Brain microvascular endothelial cell (primary cell): ENCODE measurements around the gene MAP3K9.

Experiments used
- DNase-seq: peaks from one replicate; pipeline ENCODE4 v3.0.0-alpha.2; 2020
- H3K27ac ChIP-seq: fragments of 250-450 bp; sonication (Bioruptor Pico); 2 replicates; pipeline ENCODE4 v1.5.1; 2020; ENCODE audit warnings: mild to moderate bottlenecking, moderate library complexity
- H3K27me3 ChIP-seq: fragments of 250-450 bp; sonication (Bioruptor Pico); replicated peaks from 2 replicates; pipeline ENCODE4 v1.5.1; 2020; ENCODE audit warnings: mild to moderate bottlenecking
- H3K36me3 ChIP-seq: fragments of 250-450 bp; sonication (Bioruptor Pico); replicated peaks from 2 replicates; pipeline ENCODE4 v1.5.1; 2020; ENCODE audit warnings: mild to moderate bottlenecking
- H3K4me3 ChIP-seq: 2 replicates; pipeline ENCODE4 v1.5.1; 2011; ENCODE audit warnings: low read depth, mild to moderate bottlenecking, control low read depth, low read length, moderate library complexity
- in situ Hi-C: cut with HindIII; loops from 2 replicates; pipeline ENCODE4 v1.10.0; 2017; ENCODE audit warnings: low sequenced_read_pairs, low pct_ligation_motif_present
- TF ChIP-seq, protein P1 (sequence below): IDR thresholded peaks from 2 replicates; pipeline ENCODE4 v1.5.1; 2011; ENCODE audit warnings: low read depth, mild to moderate bottlenecking, moderate library complexity, low read length, control low read depth, inconsistent platforms; ENCODE audit errors: missing control alignments

Gene MAP3K9

DNA sequence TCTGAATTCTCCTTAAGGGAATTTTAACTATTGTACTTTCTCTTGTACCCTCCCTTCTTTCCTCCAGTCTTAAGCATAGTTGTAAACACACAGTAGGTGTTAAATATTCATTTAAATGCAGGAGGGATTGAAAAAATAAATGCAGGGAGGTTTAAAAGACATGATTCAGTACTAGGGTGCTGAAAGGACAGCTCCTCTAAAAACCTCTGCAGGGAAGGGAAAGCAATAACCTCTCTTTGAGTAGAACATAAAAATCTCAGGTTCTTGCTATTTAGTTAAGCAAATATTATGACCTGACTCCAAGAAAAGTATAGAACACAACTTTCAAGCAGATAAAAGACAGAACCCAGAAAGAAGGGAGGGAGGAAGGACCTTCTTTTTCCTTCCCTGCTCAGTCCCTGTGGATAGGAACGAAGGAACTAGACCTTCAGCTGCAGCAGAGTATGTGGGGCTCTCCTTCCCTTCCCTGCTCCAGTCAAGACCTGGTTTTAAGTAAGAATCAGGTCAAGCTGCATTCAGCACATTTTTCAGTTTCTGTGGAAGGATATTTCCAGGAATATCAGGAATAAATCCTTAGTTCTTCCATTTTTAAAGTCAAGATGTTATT lies 4.7 kb downstream of the MAP3K9 start:
- in situ Hi-C loops = no loop called here
- Histone ChIP-seq H3K27me3 (no peaks in the 10 kb centered on the region), H3K27ac (no peak overlapping the region), H3K36me3 (no peaks in the 10 kb centered on the region), H3K4me3 (no peak overlapping the region)
- TF ChIP-seq, protein P1, sequence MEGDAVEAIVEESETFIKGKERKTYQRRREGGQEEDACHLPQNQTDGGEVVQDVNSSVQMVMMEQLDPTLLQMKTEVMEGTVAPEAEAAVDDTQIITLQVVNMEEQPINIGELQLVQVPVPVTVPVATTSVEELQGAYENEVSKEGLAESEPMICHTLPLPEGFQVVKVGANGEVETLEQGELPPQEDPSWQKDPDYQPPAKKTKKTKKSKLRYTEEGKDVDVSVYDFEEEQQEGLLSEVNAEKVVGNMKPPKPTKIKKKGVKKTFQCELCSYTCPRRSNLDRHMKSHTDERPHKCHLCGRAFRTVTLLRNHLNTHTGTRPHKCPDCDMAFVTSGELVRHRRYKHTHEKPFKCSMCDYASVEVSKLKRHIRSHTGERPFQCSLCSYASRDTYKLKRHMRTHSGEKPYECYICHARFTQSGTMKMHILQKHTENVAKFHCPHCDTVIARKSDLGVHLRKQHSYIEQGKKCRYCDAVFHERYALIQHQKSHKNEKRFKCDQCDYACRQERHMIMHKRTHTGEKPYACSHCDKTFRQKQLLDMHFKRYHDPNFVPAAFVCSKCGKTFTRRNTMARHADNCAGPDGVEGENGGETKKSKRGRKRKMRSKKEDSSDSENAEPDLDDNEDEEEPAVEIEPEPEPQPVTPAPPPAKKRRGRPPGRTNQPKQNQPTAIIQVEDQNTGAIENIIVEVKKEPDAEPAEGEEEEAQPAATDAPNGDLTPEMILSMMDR = no peak
- no peak for DNase-seq

DNA sequence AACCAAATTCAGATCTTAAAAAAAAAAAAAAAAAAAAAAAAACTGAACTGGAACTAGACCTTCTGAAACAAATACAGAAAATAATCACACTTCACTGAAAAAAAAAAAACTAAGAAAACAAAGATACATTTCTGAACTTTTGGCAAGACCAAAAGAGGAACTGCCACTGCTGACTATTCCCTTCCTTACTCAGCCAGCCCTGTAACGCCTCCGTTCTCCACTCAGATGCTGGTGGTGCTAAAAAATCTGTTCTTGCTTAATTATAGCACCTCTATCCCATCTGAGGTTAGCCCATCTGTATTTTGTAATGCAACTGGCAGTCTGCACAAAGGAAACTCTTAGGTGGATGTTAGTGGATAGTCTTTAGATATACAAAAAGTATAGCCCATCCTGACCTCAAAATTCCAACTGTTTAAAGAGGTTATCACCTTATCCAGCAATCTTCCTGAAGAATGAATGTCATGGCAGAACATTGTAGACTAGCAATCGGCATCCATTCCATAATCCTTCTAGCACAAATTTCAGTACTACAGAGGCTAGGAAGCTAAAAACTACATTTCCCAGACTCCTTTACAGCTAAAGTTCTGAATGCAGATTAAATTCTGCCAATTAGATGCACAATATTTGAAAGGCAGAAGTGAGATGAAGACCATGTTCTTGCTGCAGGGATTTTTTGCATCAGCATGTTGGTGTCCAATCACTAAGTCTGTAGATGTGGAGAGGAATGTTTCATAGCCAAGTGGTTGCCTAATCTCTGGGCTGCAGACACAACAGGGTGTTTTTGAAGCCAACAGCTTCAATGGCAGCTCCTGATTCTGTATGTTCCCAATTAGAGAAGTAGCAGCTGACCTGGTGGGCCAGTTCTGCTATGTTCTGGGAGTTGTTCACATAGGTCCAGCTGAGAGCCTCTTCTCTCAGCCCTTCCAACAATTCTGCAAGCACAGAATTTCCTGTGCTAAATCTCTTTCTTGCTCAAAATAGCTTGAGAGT lies 5.7 kb downstream of the MAP3K9 start:
- H3K4me3 ChIP-seq = no peak overlapping the region
- no peak for DNase-seq
- TF ChIP-seq, protein P1 = no peak
- no peaks in the 10 kb centered on the region for H3K36me3 ChIP-seq
- H3K27me3 ChIP-seq = no peaks in the 10 kb centered on the region
- H3K27ac ChIP-seq = no peak overlapping the region
- in situ Hi-C loops = no loop called here

DNA sequence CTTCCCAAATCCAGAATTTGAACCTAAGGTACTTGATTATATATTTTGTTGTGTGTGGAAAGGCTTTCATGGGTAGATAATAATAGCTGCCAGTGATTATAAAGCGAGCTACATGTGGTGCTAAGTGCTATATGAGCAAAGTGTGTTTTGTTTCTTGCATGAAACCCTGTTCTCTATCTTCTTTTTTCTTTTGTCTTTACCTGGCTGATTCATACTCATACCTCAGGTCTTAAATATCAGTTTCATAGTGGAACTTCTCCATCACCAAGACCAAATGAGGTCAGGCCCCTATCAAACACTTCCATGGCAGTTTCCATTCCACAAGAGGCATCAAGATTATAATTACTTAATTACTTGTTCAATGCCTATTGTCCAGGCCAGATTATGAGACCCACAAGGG lies 6.9 kb downstream of the MAP3K9 start:
- Histone ChIP-seq H3K27ac (no peak overlapping the region), H3K36me3 (no peaks in the 10 kb centered on the region), H3K4me3 (no peak overlapping the region), H3K27me3 (no peaks in the 10 kb centered on the region)
- TF ChIP-seq, protein P1 = no peak
- in situ Hi-C loops = no loop called here
- DNase-seq = no peak

DNA sequence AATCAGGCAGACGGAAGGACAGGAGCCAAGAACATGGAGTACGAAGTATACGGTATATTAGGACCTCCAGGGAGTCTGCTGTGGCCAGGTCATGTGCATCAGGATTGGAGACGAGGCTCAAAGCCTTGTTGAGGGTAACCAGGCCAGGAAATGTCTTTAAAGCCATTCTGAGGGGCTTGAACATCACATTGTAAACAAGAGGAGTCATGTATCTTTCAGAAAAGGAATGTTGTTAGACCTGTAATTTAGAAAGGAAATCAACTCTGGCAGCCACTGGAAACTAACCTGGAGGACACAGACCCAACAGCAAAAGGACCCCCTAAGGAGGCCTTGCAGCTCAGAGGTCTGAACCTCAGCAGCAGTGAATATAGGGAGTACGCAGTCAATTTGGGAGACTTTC lies 7.5 kb downstream of the MAP3K9 start:
- H3K27ac ChIP-seq = no peak overlapping the region
- TF ChIP-seq, protein P1 = no peak
- DNase-seq = no peak
- no peaks in the 10 kb centered on the region for H3K27me3 ChIP-seq
- no peak overlapping the region for H3K4me3 ChIP-seq
- in situ Hi-C loops = no loop called here
- H3K36me3 ChIP-seq = no peaks in the 10 kb centered on the region

DNA sequence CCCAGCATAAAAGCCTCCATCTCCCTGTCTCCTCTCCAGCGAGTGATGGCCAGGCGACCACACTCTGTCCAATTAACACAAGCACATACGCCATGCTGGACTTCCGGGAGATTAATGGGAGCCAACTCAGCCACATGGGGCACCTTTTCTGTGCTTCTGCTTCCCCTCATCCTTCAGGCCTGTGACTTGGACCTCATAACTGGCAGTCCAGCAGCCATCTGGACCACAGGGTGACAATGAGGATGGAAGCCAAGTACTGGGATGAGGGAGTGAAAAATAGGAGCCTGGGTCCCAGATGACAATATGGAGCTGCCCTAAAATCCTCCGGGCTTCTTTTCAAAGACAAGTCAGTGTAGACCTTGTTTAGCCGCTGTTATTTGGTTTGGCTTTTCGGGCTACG lies 12.8 kb downstream of the MAP3K9 start:
- no peak overlapping the region for H3K27ac ChIP-seq
- TF ChIP-seq, protein P1 = no peak
- DNase-seq = no peak
- H3K36me3 ChIP-seq = no peaks in the 10 kb centered on the region
- in situ Hi-C loops = no loop called here
- no peaks in the 10 kb centered on the region for H3K27me3 ChIP-seq
- no peak overlapping the region for H3K4me3 ChIP-seq
